ENCODE results near the gene SH2D6. TPM values are rescaled to one million over a fixed set of nuclear protein-coding genes. Genes with fewer than 3 reads are reported as not detected.

The SH2D6 gene
- total and polyA plus RNA-seq, 2 of the 8 experiments (the other 6 are each of a cell fraction or from before 2014, with no cell fraction given), result 0.42 TPM; not detected in 1

DNA sequence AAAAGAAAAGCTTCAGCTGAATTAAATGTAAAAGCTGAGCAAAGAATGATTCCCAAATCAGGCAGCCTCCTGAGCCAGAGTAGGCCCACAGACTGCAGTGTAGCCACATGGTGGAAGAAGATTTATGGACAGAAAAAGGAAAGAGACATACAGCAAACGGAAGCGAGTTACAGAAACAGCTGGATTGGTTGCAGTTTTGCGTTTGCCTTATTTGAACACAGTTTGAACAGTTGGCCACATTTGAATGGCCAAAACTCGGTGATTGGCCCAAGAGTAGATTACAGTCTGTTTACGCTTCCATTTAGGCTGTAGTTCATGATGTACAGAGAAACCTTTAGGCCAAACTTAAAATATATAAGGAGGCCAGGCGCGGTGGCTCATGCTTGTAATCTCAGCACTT is 35.1 kb downstream of the SH2D6 start (continued):
- TF ChIP-seq, protein P1, sequence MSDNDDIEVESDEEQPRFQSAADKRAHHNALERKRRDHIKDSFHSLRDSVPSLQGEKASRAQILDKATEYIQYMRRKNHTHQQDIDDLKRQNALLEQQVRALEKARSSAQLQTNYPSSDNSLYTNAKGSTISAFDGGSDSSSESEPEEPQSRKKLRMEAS (IDR thresholded peaks at IDR 0.05), result no peak
- TF ChIP-seq TAF1 (IDR thresholded peaks at IDR 0.05; ENCODE audit: low read depth, low read length), result no peak

Data from H1 (cell line).